GM18870 (cell line): ENCODE results near the gene USP34.

Source experiments
- ATAC-seq: cut with Tn5 transposase; IDR thresholded peaks from one replicate; pipeline ENCODE4 v1.9.1; 2021; ENCODE audit warnings: moderate library complexity; ENCODE audit not compliant: unreplicated experiment

Gene USP34

GRCh38 chr2:61255580-61256437, 215.1 kb downstream of the USP34 start:
- ATAC-seq, result no peak

GRCh38 chr2:61254536-61254935, 216.4 kb downstream of the USP34 start:
- no peak for ATAC-seq

GRCh38 chr2:61253136-61253535, 217.8 kb downstream of the USP34 start:
- no peak for ATAC-seq

- ATAC-seq, result no peak
Measured at GRCh38 chr2:61252031-61252430, 218.9 kb downstream of the USP34 start.

GRCh38 chr2:61249521-61250071, 221.3 kb downstream of the USP34 start:
- ATAC-seq, result no peak

- no peak for ATAC-seq
Measured at GRCh38 chr2:61247204-61247812, 223.6 kb downstream of the USP34 start.

- ATAC-seq, result no peak
Measured at GRCh38 chr2:61244694-61245093, 226.2 kb downstream of the USP34 start.

- no peak for ATAC-seq
Measured at GRCh38 chr2:61241266-61241665, 229.6 kb downstream of the USP34 start.

GRCh38 chr2:61238219-61239012, 232.5 kb downstream of the USP34 start:
- ATAC-seq, result no peak

- no peak for ATAC-seq
Measured at GRCh38 chr2:61235716-61236115, 235.2 kb downstream of the USP34 start.

GRCh38 chr2:61233581-61233980, 237.3 kb downstream of the USP34 start:
- no peak for ATAC-seq

GRCh38 chr2:61229936-61230335, 241.0 kb downstream of the USP34 start:
- no peak for ATAC-seq

- no peak for ATAC-seq
Measured at GRCh38 chr2:61222567-61222966, 248.3 kb downstream of the USP34 start.

- no peak for ATAC-seq
Measured at GRCh38 chr2:61221819-61222218, 249.1 kb downstream of the USP34 start.

GRCh38 chr2:61220768-61221167, 250.1 kb downstream of the USP34 start:
- ATAC-seq, result no peak

- no peak for ATAC-seq
Measured at GRCh38 chr2:61218817-61219170, 252.1 kb downstream of the USP34 start.

- ATAC-seq, result no peak
Measured at GRCh38 chr2:61218076-61218816, 252.6 kb downstream of the USP34 start.

- no peak for ATAC-seq
Measured at GRCh38 chr2:61214171-61214570, 256.7 kb downstream of the USP34 start.

GRCh38 chr2:61210332-61210981, 260.4 kb downstream of the USP34 start:
- ATAC-seq, result no peak

- ATAC-seq, result no peak
Measured at GRCh38 chr2:61205132-61205531, 265.8 kb downstream of the USP34 start.
